Measurements from ENCODE around the gene APC.

DNA sequence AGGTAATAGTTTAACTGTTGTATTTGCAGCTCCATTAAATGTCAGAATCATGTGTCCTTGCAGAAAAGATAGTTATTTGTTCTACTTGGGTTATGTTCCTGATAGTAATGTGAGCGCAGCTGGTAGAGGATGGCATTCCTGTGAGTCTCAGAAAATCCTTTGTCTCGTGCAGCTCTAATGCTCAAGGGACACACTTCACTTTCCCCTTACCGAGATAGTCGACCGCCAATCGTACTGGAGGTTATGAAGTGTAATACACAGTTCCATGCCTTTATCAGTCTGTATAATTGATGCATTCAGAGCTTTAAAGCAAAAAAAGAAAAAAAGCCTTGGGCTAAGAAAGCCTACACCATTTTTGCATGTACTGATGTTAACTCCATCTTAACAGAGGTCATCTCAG is 63.2 kb downstream of the APC start:
- TF ChIP-seq, protein P1, sequence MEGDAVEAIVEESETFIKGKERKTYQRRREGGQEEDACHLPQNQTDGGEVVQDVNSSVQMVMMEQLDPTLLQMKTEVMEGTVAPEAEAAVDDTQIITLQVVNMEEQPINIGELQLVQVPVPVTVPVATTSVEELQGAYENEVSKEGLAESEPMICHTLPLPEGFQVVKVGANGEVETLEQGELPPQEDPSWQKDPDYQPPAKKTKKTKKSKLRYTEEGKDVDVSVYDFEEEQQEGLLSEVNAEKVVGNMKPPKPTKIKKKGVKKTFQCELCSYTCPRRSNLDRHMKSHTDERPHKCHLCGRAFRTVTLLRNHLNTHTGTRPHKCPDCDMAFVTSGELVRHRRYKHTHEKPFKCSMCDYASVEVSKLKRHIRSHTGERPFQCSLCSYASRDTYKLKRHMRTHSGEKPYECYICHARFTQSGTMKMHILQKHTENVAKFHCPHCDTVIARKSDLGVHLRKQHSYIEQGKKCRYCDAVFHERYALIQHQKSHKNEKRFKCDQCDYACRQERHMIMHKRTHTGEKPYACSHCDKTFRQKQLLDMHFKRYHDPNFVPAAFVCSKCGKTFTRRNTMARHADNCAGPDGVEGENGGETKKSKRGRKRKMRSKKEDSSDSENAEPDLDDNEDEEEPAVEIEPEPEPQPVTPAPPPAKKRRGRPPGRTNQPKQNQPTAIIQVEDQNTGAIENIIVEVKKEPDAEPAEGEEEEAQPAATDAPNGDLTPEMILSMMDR (IDR thresholded peaks at IDR 0.05), result no peak
- TF ChIP-seq POLR2A (IDR thresholded peaks at IDR 0.05; ENCODE audit: low read depth), result no peak
- TF ChIP-seq POLR2AphosphoS5 (IDR thresholded peaks at IDR 0.05), result no peak
- no peak for TF ChIP-seq EP300 (IDR thresholded peaks at IDR 0.05)

All from esophagus muscularis mucosa (tissue), 4 donors.